NOMO-1 (cell line): ENCODE results near the gene TCL1A.
A peak's percentile ranks its signal among the peaks of the same experiment; 100 is the strongest.

ENCODE experiments used
- DNase-seq, 2 experiments: peaks; one replicate each; lab custom pipeline; 2025; ENCODE audit not compliant: unreplicated experiment in 2 of 2; lab: John Stamatoyannopoulos, UW

The TCL1A gene

DNA sequence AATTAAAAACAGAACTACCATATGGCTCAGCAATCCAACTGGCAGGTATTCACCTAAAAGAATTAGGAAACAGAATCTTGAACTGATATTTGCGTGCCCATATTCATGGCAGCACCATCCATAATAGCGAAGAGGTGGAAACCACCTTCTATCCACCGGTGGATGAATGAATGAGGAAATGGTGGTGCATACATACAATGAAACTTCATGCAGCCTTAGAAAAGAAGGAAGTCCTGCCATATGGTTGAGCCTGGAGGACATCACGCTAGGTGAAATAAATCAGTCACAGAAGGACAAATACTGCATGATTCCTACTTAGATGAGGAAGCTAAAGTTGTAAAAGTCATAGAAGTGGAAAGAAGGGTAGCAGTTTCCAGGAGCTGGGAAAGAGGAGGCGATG, 6.6 kb downstream of the TCL1A start:
- DNase-seq: peak in 1 of 2 experiments; percentile 55

DNA sequence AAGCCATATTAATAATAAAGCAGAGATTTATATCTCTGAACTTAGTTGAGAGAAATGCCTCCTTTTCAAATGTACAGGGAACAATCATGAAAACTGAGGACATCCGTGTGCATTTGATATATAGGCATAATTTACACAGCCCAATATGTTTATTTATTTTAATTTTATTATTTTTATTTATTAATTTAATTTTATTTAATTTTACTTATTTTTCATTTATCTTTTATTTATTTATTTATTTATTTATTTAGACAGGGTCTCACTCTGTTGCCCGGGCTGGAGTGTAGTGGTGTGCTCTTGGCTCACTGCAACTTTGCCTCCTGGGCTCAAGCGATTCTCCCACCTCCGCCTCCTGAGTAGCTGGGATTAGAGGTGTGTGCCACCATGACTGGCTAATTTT, 8.4 kb downstream of the TCL1A start:
- no peak for DNase-seq

DNA sequence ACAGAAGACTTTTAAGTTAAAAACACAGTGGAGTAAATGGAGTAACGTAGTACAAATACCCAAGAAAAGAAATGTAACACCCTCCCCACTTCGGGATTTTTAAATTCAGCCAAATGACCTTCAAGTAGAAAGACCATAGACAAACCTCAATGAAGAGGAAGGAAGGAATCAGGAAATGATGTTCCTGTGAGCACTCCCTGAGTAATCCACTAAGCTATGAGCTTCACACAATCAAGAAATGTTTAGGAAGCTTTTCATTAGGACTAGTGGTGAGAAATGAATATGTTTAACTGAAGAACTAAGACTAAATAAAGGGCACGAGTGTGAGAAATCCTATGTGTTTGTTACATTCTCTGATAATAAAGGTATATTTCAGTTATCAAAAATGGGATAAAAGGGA, 10.1 kb downstream of the TCL1A start:
- DNase-seq: no peak

DNA sequence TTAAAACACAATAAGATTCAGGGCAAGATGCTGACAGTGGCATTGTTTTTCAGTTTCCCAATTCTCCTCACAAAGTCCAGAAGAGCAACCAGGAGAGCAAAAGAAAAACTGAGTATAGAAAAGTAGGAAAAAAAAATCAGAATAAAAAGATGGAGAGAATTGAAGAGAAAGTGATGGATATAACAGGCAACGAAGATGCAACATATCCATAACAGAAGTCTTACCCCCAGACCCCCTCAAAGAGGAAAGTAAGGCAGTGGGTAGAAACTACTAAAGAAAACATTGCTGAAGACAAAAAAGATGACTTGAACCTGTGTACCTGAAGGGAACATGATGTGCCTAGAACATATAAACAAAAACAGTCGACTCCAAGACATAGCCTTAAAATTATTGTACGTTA, 10.6 kb downstream of the TCL1A start:
- no peak for DNase-seq

DNA sequence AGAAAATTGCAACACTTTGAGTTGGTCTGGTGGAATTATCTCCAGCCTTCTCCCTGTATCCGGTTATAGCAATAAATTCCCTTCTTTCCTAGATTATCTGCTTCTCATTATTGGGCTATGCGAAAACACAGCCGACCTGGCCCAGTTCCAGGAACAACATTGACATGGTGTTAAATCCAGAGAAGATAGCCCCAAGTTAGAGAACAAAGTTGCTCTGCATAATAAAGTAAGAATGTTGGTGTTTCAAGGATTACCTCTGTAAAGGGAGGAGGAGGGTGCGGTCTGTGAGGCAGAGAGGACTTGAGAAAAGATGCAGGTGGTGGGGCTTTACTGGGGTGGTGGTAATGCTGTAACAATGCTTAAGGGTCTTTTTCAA, 12.1 kb downstream of the TCL1A start:
- no peak for DNase-seq

DNA sequence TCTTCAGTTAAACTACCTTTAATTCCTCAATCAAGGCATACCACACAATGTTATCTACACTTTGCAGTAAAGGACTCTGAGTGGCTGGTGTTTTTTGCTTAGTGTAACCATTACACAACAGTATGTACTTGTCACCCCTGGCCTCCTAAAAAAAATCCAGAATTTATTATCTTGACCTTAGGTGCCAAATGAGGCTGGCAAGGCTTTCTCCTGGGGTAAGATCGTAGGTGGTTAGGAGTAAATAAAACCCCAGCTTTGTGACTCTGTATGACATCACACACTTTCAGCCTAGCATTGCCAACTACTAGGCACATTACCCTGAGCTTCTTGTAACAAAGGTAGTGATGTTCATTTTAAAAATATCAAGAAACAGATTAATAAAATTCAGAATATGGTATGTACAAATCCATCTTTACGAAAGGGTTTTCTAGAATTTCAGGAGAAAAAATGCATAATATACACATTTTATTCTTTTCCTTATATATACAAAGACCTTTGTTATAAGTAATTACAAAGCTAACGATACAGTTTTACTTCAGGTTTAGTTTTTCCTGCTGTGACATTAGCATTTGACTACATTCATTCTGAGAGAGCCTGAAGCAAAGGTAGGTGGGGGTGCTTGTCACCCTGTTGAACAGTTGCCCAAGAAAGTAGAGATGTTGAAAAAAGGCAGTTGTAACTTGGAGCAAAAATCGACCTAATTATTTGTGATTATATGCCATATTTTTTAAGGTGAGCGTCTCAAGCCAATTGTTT, 13.5 kb downstream of the TCL1A start:
- no peak for DNase-seq

DNA sequence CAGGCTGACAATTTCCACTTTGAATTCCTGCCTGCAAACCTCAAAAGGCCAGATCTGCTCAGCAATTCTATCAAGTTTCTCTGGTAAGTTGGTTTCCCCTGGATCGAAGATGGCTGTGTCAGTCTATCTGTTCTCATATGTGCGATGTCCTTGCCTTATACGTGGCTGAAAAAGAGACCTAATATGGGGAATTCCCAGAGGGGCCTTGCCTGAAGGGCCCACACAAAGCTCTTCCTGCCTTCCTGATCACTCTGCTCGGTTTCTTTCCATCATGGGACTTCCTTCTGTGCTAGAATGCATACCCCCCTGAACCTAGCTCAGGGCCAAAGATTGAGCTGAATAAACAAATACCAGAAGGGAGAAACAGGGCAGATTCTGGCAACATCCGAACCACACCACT, 14.5 kb downstream of the TCL1A start:
- DNase-seq: no peak

DNA sequence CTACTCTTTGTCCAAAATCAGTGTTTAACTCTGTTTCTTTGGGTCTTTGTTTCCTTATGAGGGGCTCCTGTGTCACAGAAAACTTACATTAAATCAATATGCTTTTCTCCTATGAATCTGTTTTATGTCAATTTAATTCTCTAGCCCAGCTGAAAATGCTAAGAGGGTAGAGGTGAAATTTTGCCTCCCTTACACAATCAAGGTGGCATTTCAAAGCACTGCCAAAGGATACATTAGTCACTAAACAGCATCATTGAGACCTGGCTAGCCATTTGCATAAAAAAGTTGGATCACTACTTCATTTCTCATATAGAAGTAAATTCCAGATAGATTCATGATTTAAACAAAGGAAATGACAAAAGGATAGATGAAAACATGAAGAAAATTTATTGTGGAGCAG, 15.6 kb downstream of the TCL1A start:
- no peak for DNase-seq

DNA sequence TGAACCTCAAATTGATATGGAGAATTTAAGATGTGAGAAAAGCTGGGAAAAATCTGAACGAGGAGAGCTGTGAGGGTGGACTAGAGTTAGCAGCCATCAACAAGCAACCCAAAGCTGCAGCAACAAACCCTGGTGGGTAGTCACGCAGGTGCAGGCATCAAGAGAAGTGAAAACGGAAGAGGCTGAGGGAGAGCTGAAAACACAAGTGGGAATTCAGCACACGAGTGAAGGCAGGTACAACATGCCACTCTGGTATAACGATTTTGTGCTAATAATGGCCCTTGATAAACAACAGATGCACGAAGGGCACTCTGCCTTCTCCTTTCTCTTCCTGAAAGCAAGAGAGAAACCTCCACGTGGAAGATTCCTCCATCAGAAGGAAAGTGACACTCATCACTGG, 16.2 kb downstream of the TCL1A start:
- DNase-seq: no peak

DNA sequence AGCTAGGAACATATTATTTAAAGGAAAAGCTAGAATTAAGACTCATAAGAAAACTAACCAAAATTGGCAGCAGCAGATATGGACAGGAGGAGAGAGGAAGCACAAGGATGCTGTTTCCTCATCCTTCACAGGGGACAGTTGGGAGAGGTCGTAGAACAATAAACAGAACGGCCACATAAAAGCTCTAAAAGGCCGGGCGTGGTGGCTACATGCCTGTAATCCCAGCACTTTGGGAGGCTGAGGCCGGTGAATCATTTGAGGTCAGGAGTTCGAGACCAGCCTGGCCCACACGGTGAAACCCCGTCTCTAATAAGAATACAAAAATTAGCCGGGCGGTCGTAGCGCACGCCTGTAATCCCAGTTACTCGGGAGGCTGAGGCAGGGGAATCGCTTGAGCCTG, 17.2 kb downstream of the TCL1A start:
- no peak for DNase-seq

DNA sequence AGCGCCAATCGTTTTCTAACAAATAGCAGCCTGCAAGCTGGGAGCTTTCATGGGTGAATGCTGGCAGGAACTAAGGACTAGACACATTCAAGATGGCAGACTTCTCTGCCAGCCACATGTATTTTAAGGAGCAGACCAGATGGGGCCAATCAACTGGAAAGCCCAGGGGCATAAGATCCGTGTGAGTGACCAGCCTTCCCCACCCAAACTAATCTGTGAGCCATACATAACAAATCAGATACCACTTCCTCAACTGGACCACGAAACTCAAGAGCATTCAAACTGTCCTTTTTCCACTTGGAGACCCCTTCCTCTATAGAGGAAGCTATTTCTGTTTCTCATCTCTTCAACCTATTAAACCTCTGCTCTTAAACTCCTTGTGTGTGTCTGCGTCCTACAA, 18.0 kb downstream of the TCL1A start:
- DNase-seq: no peak

DNA sequence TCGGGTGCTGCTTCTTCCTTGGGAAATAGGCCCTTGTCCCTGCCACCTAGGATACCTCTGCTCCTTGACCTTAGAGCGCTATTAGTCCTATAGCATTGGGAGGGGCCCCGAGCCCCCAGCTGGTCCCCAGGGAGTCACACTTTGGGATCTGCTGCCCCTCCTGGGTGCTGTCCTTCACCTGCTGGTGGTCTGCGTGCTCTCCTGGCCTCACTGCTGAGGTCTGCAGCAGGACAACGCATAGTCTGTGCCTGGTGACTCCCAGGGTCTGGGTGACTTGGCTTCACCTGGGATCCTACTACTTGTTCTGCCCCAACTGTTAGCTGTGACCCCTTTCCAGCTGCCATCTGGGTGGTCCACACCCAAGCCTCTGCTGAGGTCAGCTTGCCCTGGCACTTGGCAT, 18.9 kb downstream of the TCL1A start:
- no peak for DNase-seq

DNA sequence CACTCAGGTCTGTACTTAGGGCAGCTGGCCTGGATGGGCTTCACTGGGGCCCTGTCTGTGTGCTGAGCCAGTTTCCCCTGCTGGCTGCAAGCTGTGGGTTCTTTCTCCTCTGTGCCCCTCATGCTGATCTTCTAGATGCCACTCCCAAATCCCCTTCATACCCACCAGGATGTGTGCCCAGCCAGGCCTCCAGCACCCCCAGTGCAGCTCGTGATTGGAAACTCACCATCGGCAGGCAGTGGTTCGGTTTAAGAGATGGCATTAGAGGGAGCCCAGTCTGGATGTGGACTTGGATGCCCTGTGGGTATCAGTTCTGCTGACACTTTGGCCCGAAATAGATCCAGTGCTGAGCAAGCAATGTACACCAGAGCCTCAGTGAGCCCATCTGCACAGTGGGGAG, 21.8 kb downstream of the TCL1A start:
- DNase-seq: no peak

DNA sequence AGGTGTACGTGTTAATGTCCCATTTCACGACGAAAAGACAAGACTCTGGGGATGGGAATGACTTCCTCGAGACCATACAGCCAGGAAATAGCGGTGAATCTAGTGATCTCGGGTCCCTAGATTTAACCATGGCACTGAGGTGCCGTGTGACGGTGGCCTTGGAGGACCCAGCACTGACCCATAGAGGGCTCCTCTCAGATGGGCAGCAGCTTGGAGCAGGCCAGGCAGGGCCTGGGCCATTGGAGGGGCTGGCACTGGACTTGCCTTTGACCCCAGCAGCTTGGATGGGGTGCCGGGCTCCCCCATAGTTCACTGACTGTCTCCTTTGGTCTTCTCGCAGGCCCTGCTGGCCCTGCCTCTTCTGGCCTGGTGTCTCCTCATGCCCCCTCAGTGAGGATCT, 22.3 kb downstream of the TCL1A start:
- DNase-seq: no peak

DNA sequence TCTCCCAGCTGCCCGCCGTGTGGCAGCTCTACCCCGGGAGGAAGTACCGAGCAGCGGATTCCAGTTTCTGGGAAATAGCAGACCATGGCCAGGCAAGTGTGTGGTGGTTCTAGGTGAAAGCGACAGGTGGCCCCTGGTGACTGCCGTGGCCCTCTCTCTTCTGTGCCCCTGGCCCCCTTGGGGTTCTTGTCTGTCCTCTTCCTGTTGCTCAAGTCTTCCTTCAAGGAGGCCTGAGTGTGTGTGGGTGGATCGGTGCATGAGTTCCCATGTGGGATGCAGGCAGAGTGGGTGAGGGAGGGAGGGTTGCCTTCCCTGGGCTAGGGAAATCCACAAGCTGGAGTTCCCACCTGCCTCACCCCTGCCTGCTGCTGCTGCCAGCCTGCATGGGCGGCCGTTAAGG, 23.1 kb downstream of the TCL1A start:
- DNase-seq: no peak

DNA sequence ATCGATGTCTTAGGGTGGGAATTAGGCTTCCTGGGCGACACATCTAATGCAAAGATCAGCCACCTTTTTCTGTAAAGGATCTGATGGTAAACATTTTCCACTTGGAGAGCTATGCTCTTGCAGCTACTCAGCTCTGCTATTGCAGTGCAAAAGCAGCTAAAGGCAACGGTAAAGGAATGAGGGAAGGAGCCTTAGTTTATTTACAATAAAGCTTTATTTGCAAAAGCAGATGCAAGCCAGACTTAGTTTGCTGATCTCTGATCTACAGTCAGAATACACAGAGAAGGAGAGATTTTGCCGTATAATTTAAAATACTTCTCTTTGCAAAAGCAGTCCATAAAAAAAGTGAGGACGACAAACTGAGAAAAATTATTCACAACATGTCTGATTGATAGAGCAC, 24.5 kb downstream of the TCL1A start:
- no peak for DNase-seq

DNA sequence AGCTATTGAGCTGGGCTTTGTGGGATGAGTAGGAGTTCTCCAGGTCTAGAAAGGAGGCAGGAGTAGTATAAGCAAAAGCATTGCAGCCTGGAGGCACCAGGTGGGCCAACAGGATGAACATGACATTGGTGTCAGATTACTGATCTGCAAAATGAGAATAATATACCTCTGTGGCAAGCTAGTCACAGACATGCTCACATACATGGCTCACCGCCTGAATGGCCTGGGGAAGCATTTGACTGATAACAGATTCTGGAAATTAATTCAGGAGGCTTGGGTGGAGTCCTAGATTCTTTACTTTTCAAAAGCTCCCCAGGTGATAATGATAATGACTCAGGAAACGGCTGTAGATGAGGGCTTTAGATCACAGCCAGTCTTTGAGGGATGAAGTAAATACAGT, 27.0 kb downstream of the TCL1A start:
- DNase-seq: no peak

DNA sequence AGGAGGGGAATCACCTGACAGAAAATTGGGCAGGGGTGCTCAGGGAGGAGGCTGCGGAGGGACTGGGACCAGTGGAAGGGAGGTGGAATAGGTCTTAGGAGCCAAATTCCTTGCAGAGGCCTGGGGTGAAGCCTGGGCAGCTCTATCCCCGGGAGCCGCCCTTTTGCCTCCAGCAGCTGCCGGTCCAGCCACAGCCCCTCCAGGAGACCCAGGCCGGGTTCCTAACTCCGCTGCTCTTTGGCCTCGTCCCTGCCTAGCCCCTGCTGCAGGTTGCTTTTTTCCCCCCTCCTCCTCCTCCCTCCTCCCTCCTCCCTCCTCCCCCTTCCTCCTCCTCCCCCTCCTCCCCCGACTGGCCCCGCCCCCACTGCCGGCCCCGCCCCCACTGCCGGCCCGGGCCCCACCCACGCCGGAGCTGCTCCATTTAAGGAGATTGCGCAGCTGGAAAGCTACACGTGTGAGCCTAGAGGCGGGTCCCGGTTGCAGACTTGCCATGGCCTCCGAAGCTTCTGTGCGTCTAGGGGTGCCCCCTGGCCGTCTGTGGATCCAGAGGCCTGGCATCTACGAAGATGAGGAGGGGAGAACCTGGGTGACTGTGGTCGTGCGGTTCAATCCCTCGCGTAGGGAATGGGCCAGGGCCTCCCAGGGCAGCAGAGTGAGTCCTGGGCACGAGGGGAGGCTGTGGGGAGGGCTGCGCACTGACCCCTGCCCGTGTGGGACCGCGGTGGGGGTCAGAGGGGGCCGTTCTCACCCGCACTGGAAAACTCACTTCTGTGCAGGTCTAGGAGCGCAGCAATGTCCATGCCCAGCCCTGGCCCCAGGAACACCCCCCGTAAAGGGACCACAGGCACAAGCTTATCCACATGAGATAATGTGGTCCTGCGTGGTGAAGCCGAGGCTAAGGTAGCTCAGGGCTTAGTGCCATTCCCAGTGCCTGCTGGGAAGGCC, 27.7 kb downstream of the TCL1A start, which contains the start of gene TCL1B:
Gene TCL1B, plus strand, starts transcription at position 449 of the 945 bp plus-strand sequence. Its CDS starts 42 bp downstream, at position 491.
- no peak for DNase-seq

DNA sequence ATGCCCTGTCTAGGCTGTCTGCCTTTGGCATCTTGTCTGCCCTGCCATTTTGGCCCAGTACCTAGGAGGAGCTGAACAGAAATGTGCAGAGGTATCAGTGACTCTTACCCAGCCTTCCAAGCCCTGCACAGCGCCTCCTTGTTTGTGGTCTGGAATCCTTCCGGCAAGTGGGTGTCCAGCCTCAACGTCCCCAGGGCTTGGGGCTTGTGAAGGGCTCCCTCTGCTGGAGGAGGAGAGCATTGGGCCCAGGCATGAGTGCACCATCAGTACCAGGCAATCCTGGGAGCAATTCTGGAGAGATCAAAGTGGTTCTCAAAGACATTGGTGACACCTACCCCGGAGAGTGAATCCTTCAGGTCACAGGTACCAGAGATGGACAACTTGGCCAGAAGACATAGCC, 30.1 kb downstream of the TCL1A start:
- peak in 1 of 2 experiments; percentile 8 for DNase-seq

DNA sequence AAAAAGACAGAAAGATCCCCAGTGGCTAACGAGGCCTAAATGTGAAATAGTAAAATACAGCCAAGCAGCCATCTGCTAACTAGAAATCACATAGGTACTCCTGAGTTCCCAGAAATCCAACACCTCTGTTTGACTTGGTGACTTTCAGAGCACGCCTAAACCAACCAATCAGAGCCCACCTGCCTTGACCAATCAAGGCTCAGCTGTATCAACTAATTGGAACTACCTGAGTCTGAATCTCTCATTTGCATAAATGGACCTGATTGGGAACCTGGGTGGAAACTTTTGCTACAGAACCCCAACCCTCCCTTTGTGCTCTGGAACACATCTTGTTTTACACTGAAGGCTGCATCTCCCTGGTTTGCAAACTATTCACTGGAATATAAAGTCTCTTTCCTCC, 32.8 kb downstream of the TCL1A start:
- DNase-seq: no peak

DNA sequence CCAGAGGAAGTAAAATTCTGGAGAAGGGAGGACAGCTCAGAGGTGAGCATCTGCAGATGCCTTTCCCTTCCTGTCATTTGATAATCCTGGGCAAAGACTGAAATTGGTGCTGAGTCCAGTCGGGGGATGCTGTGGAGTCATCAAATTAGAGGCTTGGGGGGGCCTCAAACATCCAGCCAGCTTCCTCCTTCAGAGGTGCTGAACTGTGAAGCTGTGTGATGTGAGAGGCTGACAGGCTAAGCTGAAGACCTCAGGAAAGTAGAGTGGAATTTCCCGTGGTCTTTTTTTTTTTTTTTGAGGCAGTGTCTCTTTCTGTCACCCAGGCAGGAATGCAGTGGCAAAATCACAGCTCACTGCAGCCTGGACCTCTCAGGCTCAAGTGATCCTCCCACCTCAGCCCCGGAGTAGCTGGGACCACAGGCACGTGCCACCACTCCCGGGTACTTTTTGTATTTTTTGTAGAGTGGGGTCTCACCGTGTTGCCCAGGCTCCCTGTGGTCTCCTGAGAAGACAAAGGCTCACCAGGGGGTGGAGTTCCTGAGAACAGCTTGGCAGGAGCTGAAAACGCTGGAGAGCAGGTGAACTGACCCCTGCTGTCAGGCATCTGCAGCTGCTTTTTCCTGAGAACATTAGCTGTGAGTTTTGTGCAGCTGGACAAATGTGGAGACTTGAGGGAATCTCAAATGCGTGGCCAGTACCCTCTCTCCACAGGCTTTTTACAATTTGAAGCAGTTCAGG, 33.8 kb downstream of the TCL1A start:
- no peak for DNase-seq
